HTERT RPE-1 (cell line): ENCODE data around the gene PTGIR.

Experiments
- in situ Hi-C: fragments of 300-500 bp; cut with MboI; formaldehyde crosslinking; loops from 4 replicates; pipeline ENCODE4 v1.14.3; 2020; ENCODE audit warnings: low sequenced_read_pairs

The PTGIR gene

GRCh38 chr19:46624958-46625661 lies at the start of gene PTGIR:
PTGIR (minus strand) TSS chr19:46625089; CDS start chr19:46624225, 864 bp downstream.
- in situ Hi-C loops, result no loop called here

GRCh38 chr19:46670813-46671212 lies 45.9 kb upstream of the PTGIR start:
- in situ Hi-C loops, result no loop called here

GRCh38 chr19:46668662-46669061 lies 43.8 kb upstream of the PTGIR start:
- in situ Hi-C loops, result no loop called here

- in situ Hi-C loops, result no loop called here
Observed at GRCh38 chr19:46665072-46665471, 40.2 kb upstream of the PTGIR start.

- in situ Hi-C loops, result no loop called here
Observed at GRCh38 chr19:46661735-46662592, 37.1 kb upstream of the PTGIR start.

GRCh38 chr19:46661020-46661731 lies 36.3 kb upstream of the PTGIR start, which contains the start of gene DACT3:
DACT3 (minus strand) TSS chr19:46661182; CDS start chr19:46661064, 118 bp downstream.
- in situ Hi-C loops, result no loop called here

- in situ Hi-C loops, result no loop called here
Observed at GRCh38 chr19:46660551-46661019, 35.7 kb upstream of the PTGIR start.

- in situ Hi-C loops, result no loop called here
Observed at GRCh38 chr19:46660008-46660517, 35.2 kb upstream of the PTGIR start.

- in situ Hi-C loops, result no loop called here
Observed at GRCh38 chr19:46659151-46660007, 34.5 kb upstream of the PTGIR start.

- in situ Hi-C loops, result no loop called here
Observed at GRCh38 chr19:46656541-46656940, 31.7 kb upstream of the PTGIR start.

- in situ Hi-C loops, result no loop called here
Observed at GRCh38 chr19:46654621-46655152, 29.8 kb upstream of the PTGIR start.

GRCh38 chr19:46650445-46650844 lies 25.6 kb upstream of the PTGIR start:
- in situ Hi-C loops, result no loop called here

- in situ Hi-C loops, result no loop called here
Observed at GRCh38 chr19:46648961-46649960, 24.4 kb upstream of the PTGIR start.

- in situ Hi-C loops, result no loop called here
Observed at GRCh38 chr19:46648060-46648960, 23.4 kb upstream of the PTGIR start.

- in situ Hi-C loops, result no loop called here
Observed at GRCh38 chr19:46646402-46646801, 21.5 kb upstream of the PTGIR start.

GRCh38 chr19:46644720-46645119 lies 19.8 kb upstream of the PTGIR start:
- in situ Hi-C loops, result no loop called here

GRCh38 chr19:46640656-46641055 lies 15.8 kb upstream of the PTGIR start:
- in situ Hi-C loops, result no loop called here
